Aorta (tissue), 5 donors: Measurements from ENCODE around the gene NTM. TPM values are rescaled to one million over a fixed set of nuclear protein-coding genes. Genes with fewer than 3 reads are reported as not detected.

ENCODE experiments used
- ATAC-seq: fragments of 200-7000 bp; cut with Tn5 transposase; one replicate; pipeline ENCODE4 v1.9.1; 2022; ENCODE audit warnings: moderate library complexity; ENCODE audit not compliant: low FRiP score
- DNase-seq, 2 donors: peaks; one replicate each; pipeline ENCODE4 v3.0.0-alpha.2; 2020
- H3K27ac ChIP-seq, 2 donors: one replicate each; pipeline ENCODE4 v1.5.1; 2013; ENCODE audit warnings: low read length in 2 of 2, mild to moderate bottlenecking in 2 of 2, moderate library complexity in 2 of 2, control low read depth in 1 of 2, inconsistent platforms in 1 of 2, low read depth in 1 of 2
- H3K27me3 ChIP-seq, 2 donors: one replicate each; pipeline ENCODE4 v1.6.1; 2013; ENCODE audit warnings: control low read depth in 1 of 2, low read length in 1 of 2, mild to moderate bottlenecking in 1 of 2, moderate library complexity in 1 of 2; ENCODE audit not compliant: insufficient read depth in 2 of 2, control insufficient read depth in 1 of 2
- H3K36me3 ChIP-seq, 2 donors: one replicate each; pipeline ENCODE4 v1.6.1; 2013; ENCODE audit warnings: control low read depth in 1 of 2, low read length in 1 of 2, mild to moderate bottlenecking in 1 of 2; ENCODE audit not compliant: insufficient read depth in 2 of 2, control insufficient read depth in 1 of 2
- H3K4me1 ChIP-seq, 2 donors: one replicate each; pipeline ENCODE4 v1.6.1; 2013; ENCODE audit warnings: low read length in 2 of 2, control low read depth in 1 of 2, mild to moderate bottlenecking in 1 of 2, moderate library complexity in 1 of 2; ENCODE audit not compliant: insufficient read depth in 2 of 2, control insufficient read depth in 1 of 2
- H3K4me3 ChIP-seq, 2 donors: one replicate each; pipeline ENCODE4 v1.5.1; 2013; ENCODE audit warnings: low read length in 2 of 2, control low read depth in 1 of 2, mild to moderate bottlenecking in 1 of 2
- H3K9me3 ChIP-seq: one replicate; pipeline ENCODE4 v1.6.1; 2013; ENCODE audit warnings: mild to moderate bottlenecking, low read length; ENCODE audit not compliant: control insufficient read depth
- WGBS, 2 donors: extraction: QIAGEN DNeasy Blood & Tissue Kit; methylation state at CpG; one replicate each; pipeline ENCODE4 v1.1.7; 2013; 5-methylcytosine and 5-hydroxymethylcytosine counted together
- intact Hi-C, 2 donors: fragments of 100-400 bp; cut with DNase I; formaldehyde crosslinking; loops; one replicate each; pipeline versions ENCODE4 v1.14.2 to v1.15.0; 2022
- polyA plus RNA-seq, 2 donors: library from polyadenylated mRNA; stranded (reverse); fragments of 200-250 nt; gene quantifications; one replicate each; pipeline ENCODE4 v1.2.3, GENCODE V29; 2013
- total RNA-seq, 2 donors: library from RNA; stranded (reverse); fragmentation: NEBNext Ultra II Directional; extraction: Animal tissue kit (Norgen Biotek cat#: 25700); gene quantifications; one replicate each; pipeline ENCODE4 v1.2.1, GENCODE V29; 2021
- donor health status: healthy with polysubstance abuse.
- donor health status: Bipolar disorder and iron deficiency.
- donor health status: DM: no; HTN: no; CAD: no.
- donor health status: DM: no; HTN: no; CAD: no.
- donor health status: DM: yes; HTN: yes; CAD: no.

The NTM gene
- total and polyA plus RNA-seq, 4 donors, result 0.28 to 5.3 (median 1.9) TPM; not detected in 1

GRCh38 chr11:131951121-131951520 lies 580.7 kb downstream of the NTM start:
- Histone ChIP-seq H3K36me3 (no peaks in the 10 kb centered on the region), H3K27me3 (no peaks in the 10 kb centered on the region), H3K9me3 (no peaks in the 10 kb centered on the region), H3K4me3 (no peak overlapping the region), H3K27ac (no peak overlapping the region), H3K4me1 (no peaks in the 10 kb centered on the region)
- intact Hi-C loops, result no loop called here
- ATAC-seq, result no peak
- WGBS, 2 donors, result 93 to 98% methylated on average over 2 of the region's 2 CpGs
- no peak for DNase-seq

- no peak for DNase-seq
- WGBS, 2 donors, result 76 to 83% methylated on average over 10 of the region's 10 CpGs
- H3K9me3 ChIP-seq, result peaks cover 1% of the 10 kb centered on the region
Measured at GRCh38 chr11:131954146-131954545, 583.7 kb downstream of the NTM start.

GRCh38 chr11:131955904-131956303 lies 585.5 kb downstream of the NTM start:
- no peak for DNase-seq
- Histone ChIP-seq H3K4me1 (no peaks in the 10 kb centered on the region), H3K36me3 (no peaks in the 10 kb centered on the region), H3K27ac (no peak overlapping the region), H3K27me3 (no peaks in the 10 kb centered on the region), H3K4me3 (no peak overlapping the region), H3K9me3 (peaks cover 1% of the 10 kb centered on the region)
- intact Hi-C loops, result no loop called here
- ATAC-seq, result no peak
- WGBS, 2 donors, result 27 to 46% methylated on average over 6 of the region's 6 CpGs

More at GRCh38 chr11:131954146-131954545, 583.7 kb downstream of the NTM start:
- Histone ChIP-seq H3K27ac (no peak overlapping the region), H3K4me3 (no peak overlapping the region), H3K36me3 (no peaks in the 10 kb centered on the region), H3K27me3 (no peaks in the 10 kb centered on the region), H3K4me1 (no peaks in the 10 kb centered on the region)
- intact Hi-C loops, result no loop called here
- ATAC-seq, result no peak

- Histone ChIP-seq H3K4me3 (no peak overlapping the region), H3K9me3 (peaks cover 1% of the 10 kb centered on the region), H3K27me3 (no peaks in the 10 kb centered on the region), H3K4me1 (no peaks in the 10 kb centered on the region), H3K27ac (no peak overlapping the region), H3K36me3 (no peaks in the 10 kb centered on the region)
- 60 to 76% methylated on average over 2 of the region's 2 CpGs for WGBS, 2 donors
- ATAC-seq, result no peak
- no peak for DNase-seq
- intact Hi-C loops, result no loop called here
Measured at GRCh38 chr11:131957201-131957600, 586.8 kb downstream of the NTM start.

- intact Hi-C loops, result no loop called here
- Histone ChIP-seq H3K4me3 (no peak overlapping the region), H3K9me3 (peaks cover 4% of the 10 kb centered on the region), H3K4me1 (no peaks in the 10 kb centered on the region), H3K27ac (no peak overlapping the region), H3K27me3 (no peaks in the 10 kb centered on the region), H3K36me3 (no peaks in the 10 kb centered on the region)
- DNase-seq, result no peak
- 53 to 69% methylated on average over 6 of the region's 6 CpGs for WGBS, 2 donors
- no peak for ATAC-seq
Measured at GRCh38 chr11:131957875-131958274, 587.5 kb downstream of the NTM start.

GRCh38 chr11:131962818-131963217 lies 592.4 kb downstream of the NTM start:
- H3K27me3 ChIP-seq, result peaks cover 0 to 1% of the 10 kb centered on the region in 2 donors
- H3K36me3 ChIP-seq, result no peaks in the 10 kb centered on the region
- no peak overlapping the region for H3K27ac ChIP-seq
- 68 to 71% methylated on average over 7 of the region's 7 CpGs for WGBS, 2 donors
- H3K4me3 ChIP-seq, result no peak overlapping the region
- intact Hi-C loops, result no loop called here
- no peaks in the 10 kb centered on the region for H3K4me1 ChIP-seq
- no peak for DNase-seq
- H3K9me3 ChIP-seq, result peaks cover 4% of the 10 kb centered on the region
- no peak for ATAC-seq

- DNase-seq (no peak), ATAC-seq (no peak)
- Histone ChIP-seq H3K27ac (no peak overlapping the region), H3K4me1 (no peaks in the 10 kb centered on the region), H3K9me3 (peaks cover 5% of the 10 kb centered on the region), H3K36me3 (no peaks in the 10 kb centered on the region), H3K4me3 (no peak overlapping the region), H3K27me3 (peaks cover 0 to 1% of the 10 kb centered on the region in 2 donors)
- intact Hi-C loops, result no loop called here
- WGBS, 2 donors, result 35 to 47% methylated on average over 9 of the region's 9 CpGs
Measured at GRCh38 chr11:131964698-131965483, 594.5 kb downstream of the NTM start.

GRCh38 chr11:131965504-131965903 lies 595.1 kb downstream of the NTM start:
- Histone ChIP-seq H3K36me3 (no peaks in the 10 kb centered on the region), H3K9me3 (peaks cover 5% of the 10 kb centered on the region), H3K27ac (no peak overlapping the region), H3K4me1 (no peaks in the 10 kb centered on the region), H3K4me3 (no peak overlapping the region), H3K27me3 (peaks cover 0 to 1% of the 10 kb centered on the region in 2 donors)
- intact Hi-C loops, result no loop called here
- DNase-seq, result no peak
- WGBS, 2 donors, result 7 to 28% methylated on average over 3 of the region's 3 CpGs
- ATAC-seq, result no peak

- no peak for DNase-seq
- Histone ChIP-seq H3K9me3 (peaks cover 5% of the 10 kb centered on the region), H3K4me3 (no peak overlapping the region), H3K27ac (no peak overlapping the region), H3K27me3 (peaks cover 0 to 1% of the 10 kb centered on the region in 2 donors), H3K36me3 (no peaks in the 10 kb centered on the region), H3K4me1 (no peaks in the 10 kb centered on the region)
- ATAC-seq, result no peak
- 64 to 71% methylated on average over 2 of the region's 2 CpGs for WGBS, 2 donors
- intact Hi-C loops, result no loop called here
Measured at GRCh38 chr11:131966667-131967066, 596.3 kb downstream of the NTM start.
